ENCODE data around the gene ZNF664. TPM values are rescaled to one million over a fixed set of nuclear protein-coding genes. Genes with fewer than 3 reads are reported as not detected.

The ZNF664 gene
- total RNA-seq, 1 experiment from 2014 or later = 87.6 TPM

- POLR2A ChIA-PET (ENCODE audit: unreplicated experiment) = no interaction called here
- TF ChIP-seq, protein P1, sequence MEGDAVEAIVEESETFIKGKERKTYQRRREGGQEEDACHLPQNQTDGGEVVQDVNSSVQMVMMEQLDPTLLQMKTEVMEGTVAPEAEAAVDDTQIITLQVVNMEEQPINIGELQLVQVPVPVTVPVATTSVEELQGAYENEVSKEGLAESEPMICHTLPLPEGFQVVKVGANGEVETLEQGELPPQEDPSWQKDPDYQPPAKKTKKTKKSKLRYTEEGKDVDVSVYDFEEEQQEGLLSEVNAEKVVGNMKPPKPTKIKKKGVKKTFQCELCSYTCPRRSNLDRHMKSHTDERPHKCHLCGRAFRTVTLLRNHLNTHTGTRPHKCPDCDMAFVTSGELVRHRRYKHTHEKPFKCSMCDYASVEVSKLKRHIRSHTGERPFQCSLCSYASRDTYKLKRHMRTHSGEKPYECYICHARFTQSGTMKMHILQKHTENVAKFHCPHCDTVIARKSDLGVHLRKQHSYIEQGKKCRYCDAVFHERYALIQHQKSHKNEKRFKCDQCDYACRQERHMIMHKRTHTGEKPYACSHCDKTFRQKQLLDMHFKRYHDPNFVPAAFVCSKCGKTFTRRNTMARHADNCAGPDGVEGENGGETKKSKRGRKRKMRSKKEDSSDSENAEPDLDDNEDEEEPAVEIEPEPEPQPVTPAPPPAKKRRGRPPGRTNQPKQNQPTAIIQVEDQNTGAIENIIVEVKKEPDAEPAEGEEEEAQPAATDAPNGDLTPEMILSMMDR (conservative IDR thresholded peaks at IDR 0.05) = no peak
- no peak for TF ChIP-seq EZH2 (IDR thresholded peaks at IDR 0.05; ENCODE audit: low read depth)
- no peaks in the 10 kb centered on the region for H3K9me2 ChIP-seq (ENCODE audit: insufficient read depth)
- H3K27ac ChIP-seq = no peak overlapping the region
- H3K9me3 ChIP-seq (ENCODE audit: insufficient read depth, low read depth) = no peaks in the 10 kb centered on the region
- no peaks in the 10 kb centered on the region for H4K20me1 ChIP-seq (ENCODE audit: insufficient read depth)
- no peaks in the 10 kb centered on the region for H3K79me2 ChIP-seq (ENCODE audit: low read depth)
- no peak for DNase-seq
- BruUV-seq (replicated peaks) = no TSS peak
- H3K4me3 ChIP-seq = no peak overlapping the region
- H3K4me1 ChIP-seq (replicated peaks; ENCODE audit: insufficient read depth) = no peaks in the 10 kb centered on the region
- CTCF ChIA-PET = no interaction called here
- H3K27me3 ChIP-seq (ENCODE audit: insufficient read depth, low read depth) = no peaks in the 10 kb centered on the region
- no peaks in the 10 kb centered on the region for H3K36me3 ChIP-seq (ENCODE audit: low read depth)
- H3F3A ChIP-seq (ENCODE audit: insufficient read depth, low read depth) = no peaks in the 10 kb centered on the region
- H2AFZ ChIP-seq = no peak overlapping the region
- intact Hi-C loops (cut with micrococcal nuclease; ENCODE audit: unreplicated experiment) = no loop called here
- no peak overlapping the region for H3K4me2 ChIP-seq
Observed at GRCh38 chr12:123948796-123949769, 23.9 kb upstream of the ZNF664 start.

DNA sequence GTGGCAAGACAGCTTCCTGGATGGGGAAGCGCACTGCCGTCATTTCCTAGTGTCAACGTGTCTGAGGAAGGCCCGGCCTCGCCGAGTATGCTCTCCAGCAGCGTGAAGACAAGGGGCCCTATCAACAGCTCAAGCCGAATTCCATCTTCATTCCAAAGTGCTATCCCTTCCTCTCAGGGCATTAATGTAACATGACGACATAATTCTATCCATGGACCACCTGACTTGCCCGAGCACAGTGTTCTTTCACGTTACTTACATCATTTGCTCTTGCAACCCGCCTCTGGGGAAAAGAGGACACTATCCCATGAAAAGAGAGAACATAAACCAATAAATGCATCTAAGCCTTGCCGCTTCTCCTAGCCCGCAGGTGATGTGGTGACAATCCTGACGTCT lies 23.2 kb upstream of the ZNF664 start:
- H3K4me2 ChIP-seq = no peak overlapping the region
- H3K4me1 ChIP-seq (replicated peaks; ENCODE audit: insufficient read depth) = no peaks in the 10 kb centered on the region
- no peaks in the 10 kb centered on the region for H3F3A ChIP-seq (ENCODE audit: insufficient read depth, low read depth)
- intact Hi-C loops (cut with micrococcal nuclease; ENCODE audit: unreplicated experiment) = no loop called here
- H3K36me3 ChIP-seq (ENCODE audit: low read depth) = no peaks in the 10 kb centered on the region
- no peak overlapping the region for H3K4me3 ChIP-seq
- no peaks in the 10 kb centered on the region for H3K79me2 ChIP-seq (ENCODE audit: low read depth)
- TF ChIP-seq, protein P1 (conservative IDR thresholded peaks at IDR 0.05) = no peak
- no peak for TF ChIP-seq EZH2 (IDR thresholded peaks at IDR 0.05; ENCODE audit: low read depth)
- no peaks in the 10 kb centered on the region for H3K9me2 ChIP-seq (ENCODE audit: insufficient read depth)
- no peak overlapping the region for H3K27ac ChIP-seq
- no peak overlapping the region for H2AFZ ChIP-seq
- H3K9me3 ChIP-seq (ENCODE audit: insufficient read depth, low read depth) = no peaks in the 10 kb centered on the region
- no peak for DNase-seq
- H4K20me1 ChIP-seq (ENCODE audit: insufficient read depth) = no peaks in the 10 kb centered on the region
- no TSS peak for BruUV-seq (replicated peaks)
- CTCF ChIA-PET = no interaction called here
- POLR2A ChIA-PET (ENCODE audit: unreplicated experiment) = no interaction called here
- H3K27me3 ChIP-seq (ENCODE audit: insufficient read depth, low read depth) = no peaks in the 10 kb centered on the region

DNA sequence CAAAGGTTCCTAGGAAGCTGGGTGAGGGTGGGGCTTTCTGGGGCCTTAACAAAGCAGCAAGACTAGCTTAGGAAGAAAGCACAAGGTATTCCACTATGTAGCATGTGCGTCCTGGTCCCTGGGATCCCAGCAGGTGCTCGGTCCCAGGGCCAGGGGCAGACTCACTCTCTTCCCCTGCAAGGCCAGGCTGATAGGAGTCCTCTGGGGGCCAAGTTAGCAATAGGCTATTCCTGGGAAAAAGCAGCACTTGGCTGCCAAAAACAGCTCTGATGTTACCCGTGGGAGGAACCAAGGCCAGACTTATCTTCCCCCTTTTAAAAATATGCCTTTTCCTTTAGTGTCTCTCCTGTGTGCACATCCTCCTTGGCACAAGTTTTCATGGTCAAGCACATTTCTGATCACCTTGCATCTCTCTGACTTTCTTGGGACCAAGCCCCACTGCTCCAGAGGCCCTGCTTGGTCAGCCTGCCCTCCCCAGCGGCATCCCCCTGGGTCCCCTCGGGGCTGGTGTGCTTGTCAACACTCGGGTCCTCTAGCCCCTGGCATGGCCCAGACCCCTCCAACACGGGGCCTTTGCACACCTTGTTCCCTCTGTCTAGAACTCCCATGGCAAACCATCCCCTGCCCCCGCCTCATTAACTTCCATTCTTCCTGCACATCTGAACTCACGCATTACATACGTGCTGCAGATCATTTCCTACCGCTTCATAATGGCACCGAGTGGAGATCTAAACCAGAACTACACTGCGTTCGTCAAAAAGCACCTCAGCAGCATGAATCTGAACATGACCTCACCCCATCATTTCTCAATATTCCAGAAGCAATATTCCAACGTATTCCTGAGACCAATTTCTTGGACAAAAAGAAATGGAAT lies 22.3 kb upstream of the ZNF664 start:
- intact Hi-C loops (cut with micrococcal nuclease; ENCODE audit: unreplicated experiment) = no loop called here
- Histone ChIP-seq H3K36me3 (ENCODE audit: low read depth) (no peaks in the 10 kb centered on the region), H3K4me3 (no peak overlapping the region), H3K79me2 (ENCODE audit: low read depth) (no peaks in the 10 kb centered on the region), H4K20me1 (ENCODE audit: insufficient read depth) (no peaks in the 10 kb centered on the region), H3K27ac (no peak overlapping the region), H3K9me2 (ENCODE audit: insufficient read depth) (no peaks in the 10 kb centered on the region), H3K4me1 (replicated peaks; ENCODE audit: insufficient read depth) (no peaks in the 10 kb centered on the region), H2AFZ (no peak overlapping the region), H3K27me3 (ENCODE audit: insufficient read depth, low read depth) (no peaks in the 10 kb centered on the region), H3K9me3 (ENCODE audit: insufficient read depth, low read depth) (no peaks in the 10 kb centered on the region), H3F3A (ENCODE audit: insufficient read depth, low read depth) (no peaks in the 10 kb centered on the region), H3K4me2 (no peak overlapping the region)
- POLR2A ChIA-PET (ENCODE audit: unreplicated experiment) = no interaction called here
- no peak for DNase-seq
- no TSS peak for BruUV-seq (replicated peaks)
- no peak for TF ChIP-seq EZH2 (IDR thresholded peaks at IDR 0.05; ENCODE audit: low read depth)
- TF ChIP-seq, protein P1 (conservative IDR thresholded peaks at IDR 0.05) = no peak
- CTCF ChIA-PET = no interaction called here
